Cortex of kidney (tissue), 1 donor: ENCODE results near the gene PTPN3.

Experiments
- DNase-seq: peaks from one replicate; lab custom pipeline; 2025; lab: John Stamatoyannopoulos, UW

PTPN3 gene

DNA sequence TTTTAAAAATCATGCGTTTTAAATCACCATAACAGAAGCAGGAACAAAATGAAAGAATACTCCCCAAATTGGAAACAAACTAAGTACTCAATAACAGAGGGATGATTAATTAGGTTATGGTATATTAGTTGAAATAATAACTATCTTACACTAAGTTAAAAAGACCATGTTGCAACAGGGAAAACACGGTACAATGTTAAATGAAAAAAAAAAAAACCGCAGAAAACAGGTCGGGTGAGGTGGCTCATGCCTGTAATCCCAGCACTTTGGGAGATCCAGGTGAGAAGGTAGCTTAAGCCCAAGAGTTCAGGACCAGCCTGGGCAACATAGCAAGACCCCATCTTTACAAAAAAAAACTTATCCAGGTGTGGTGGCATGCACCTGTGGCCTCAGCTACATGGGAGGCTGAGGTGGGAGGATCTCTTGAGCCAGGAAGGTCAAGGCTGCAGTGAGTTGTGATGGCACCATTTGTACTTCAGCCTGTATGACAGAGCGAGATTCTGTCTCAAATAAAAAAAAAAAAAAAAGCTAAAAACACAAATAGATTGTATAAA, 2.4 kb upstream of the PTPN3 start:
- no peak for DNase-seq

DNA sequence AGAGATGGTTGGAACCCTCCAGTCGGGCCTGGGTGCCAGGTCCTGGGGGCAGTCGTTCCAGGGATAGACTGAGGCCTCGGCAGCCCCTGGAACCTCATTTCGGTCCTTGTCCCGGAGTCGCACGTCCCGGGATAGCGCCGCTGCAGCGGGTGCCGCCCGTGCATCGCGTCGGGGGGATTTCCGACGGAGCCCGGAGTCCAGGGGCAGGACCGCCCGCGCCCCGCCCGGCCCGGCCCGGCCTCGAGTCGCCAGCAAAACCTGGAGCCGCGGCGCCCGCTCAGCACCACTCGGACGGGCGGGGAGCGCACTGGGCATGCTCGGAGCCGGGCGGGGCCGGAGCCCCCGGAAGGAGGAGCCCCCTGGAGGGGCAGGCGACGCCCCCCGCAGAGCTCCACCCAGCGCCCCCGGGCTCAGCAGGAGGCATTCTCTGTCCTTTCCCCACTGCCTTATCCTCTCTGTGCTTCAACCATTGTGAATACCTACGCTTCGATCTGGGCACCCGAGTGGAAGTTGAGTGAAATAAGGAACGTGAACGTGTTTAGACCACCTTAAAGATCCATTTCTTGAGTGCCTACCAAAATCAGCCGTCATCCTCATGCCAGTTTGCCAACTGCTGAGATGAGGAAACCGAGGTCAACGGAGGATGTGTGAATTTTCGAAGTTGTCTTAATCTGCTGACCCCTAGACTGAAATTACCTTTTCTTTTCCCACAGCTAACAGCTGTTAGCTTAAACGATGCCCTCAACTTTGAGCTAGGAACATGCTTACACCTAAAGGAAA, 1.7 kb upstream of the PTPN3 start:
- no peak for DNase-seq

DNA sequence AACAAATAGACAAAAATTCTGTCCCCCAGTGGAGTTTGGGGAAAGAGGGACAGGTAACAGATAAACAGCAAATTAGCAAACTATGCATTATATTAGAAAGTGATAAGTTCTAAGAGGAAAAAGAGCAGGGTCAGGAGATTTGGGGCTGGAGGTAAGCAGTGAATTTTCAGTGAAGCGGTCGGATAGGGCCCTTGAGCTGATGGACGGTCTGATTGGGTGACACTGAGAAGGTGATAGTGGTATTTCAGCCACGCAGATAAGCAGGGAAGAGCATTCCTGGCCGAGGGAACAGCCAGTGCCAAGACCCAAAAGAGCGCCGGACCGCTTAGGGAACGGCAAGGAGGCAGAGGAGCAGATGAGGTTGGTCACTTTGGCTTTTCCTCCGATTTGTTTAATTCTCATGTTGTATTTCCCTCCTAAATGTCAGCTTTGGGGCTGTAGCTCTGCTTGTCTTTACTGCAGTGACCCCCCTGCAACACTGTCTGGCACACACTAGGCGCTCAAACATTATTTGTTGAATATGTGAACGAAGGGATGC, 1.1 kb upstream of the PTPN3 start:
- DNase-seq: no peak

DNA sequence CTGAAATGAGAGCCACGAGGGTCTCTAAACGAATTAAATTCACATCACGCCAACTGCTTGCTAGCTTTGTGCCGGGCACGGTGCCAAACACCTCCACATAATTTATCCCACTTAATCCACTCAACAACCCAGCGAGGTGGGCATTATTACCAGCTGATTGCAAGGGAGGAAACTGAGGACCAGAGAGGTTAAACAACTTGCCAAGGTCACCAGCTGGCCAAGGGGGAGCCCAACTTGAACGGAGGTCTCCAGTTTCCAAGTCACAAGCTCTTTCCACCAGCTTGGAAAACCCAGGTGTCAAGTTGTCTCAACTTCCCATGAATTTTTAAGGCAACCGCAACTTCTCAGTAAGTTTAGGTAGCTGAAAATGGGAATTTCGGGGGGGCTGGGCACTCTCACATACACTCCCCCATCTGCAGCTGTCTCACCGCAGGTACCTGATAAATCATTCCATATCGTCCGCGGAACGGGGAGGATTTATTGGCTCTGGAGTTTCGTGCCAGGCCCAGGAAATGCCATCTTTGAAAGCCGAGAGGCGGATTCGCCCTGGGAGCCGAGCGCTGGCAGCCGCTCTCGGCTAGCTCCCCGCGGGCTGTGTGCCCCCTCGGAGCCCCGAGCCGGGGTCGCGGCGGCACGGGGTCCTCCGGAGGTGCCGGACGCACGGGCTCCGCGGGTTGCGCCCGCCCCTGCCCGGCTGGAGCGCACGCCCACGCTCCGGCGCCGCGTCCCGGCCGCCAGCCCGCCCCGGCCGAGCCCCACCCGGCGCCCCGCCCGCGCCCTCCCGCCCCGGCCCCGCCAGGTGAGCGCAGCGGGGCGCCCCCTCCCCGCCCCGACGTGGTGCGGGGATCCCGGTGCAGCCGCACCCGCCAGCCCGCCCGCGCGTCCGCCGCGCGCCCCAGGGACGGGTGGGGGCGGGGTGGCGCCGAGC, 617 bp downstream of the PTPN3 start:
- DNase-seq: no peak

DNA sequence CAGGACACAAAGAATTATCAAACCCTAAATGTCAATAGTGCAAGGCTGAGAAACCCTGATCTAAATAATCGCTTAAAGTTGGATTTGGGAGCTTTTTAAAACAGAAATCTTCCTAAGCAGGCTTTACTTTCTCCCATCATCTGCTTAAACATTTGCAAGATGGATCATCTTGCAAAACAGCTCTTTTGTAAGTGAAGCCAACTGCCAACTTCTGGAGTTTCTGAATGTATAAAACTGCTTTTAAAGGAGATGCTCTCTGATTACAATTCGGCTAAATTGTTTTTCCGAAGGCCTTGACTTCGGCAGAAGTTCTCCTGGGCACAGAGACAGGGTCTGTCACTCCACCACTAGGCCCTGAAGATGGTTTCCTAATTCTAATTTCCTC, 1.3 kb downstream of the PTPN3 start:
- DNase-seq: no peak

DNA sequence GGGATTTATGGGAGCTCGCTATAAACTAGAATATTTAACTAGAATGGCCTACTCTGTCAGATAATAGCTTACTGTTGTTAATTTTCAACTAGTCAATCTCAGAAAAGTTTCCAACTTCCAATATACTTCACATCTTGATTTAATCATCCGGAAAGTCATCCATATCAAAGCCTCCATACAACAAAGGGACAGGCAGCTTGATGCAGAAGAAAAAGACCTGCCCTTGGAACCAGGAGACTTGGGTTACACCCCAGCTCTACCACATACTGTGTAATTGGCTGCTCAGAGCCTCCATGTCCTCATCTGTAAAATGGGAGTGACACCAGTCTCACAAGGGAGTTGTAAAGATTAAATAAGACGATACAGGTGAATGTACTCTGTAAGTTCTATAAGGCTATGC, 1.9 kb downstream of the PTPN3 start:
- DNase-seq: no peak

DNA sequence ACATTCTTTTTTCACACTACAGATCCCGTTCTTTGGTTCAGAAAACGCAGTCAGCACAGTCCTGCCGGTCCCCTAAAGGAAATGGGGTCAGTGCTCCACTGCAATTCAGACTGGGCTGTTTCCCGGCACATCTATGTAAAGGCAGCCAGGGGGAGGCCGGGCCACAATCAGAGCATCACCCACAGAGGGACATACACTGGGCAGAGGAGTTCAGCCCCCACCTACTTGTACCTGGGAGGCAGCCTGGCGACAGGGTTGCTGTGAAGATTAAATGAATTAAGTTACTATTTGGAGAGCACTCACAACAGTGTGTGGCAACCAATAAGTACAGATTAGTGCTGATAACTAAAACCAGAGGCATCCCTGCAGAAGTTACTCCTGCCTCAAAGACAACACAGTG, 4.5 kb downstream of the PTPN3 start:
- DNase-seq: no peak

DNA sequence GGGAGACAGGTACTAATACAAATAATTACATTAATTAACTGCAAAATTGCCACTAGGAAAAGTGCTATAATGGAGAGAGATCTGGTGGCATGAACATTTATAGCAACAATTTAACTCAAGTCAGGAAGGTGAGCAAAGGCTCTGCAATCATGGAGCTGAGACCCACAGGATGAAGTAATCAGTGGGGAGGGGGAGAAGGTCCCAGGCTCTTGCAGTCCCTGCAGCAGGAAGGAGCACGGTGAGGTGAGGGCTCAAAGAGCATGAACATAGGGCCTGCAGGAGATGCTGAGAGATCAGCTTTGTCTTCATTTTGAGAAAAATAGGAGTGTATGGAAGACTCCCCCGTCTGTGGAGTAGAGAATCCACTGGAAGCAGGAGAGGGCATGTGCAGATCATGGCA, 6.5 kb downstream of the PTPN3 start:
- DNase-seq: no peak

DNA sequence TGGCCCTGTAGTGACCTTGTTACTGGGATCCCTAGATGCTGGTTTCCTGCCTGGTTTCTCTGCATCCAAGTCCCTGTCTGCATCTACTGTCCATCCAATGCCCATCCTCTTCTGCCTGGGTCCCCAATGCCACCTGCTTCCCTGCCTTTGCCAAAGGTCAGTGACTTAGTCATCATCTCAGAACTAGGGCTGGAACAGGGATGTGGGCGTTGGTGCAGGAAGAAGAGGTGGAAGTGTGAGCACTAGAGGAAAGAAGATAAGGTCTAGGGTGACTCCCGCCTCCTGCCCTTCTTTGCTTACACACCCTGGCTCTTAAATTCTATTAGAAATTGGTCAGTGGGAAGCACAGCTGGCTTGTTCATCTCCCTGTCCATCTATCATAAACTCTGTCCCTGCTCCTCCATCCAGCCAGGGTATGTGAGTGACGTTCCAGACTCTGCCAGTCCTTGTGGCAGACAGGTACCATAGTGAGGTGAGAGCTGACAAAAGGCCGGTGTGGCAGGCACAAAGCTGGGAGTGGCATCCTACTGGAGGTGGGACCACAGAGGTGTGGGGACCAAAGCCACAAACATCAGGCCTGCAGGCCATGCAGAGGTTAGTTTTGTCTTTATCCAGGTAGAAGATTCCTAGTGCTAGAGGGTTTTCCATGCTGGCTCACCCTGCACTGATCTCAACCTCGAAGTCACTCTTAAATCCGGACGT, 9.2 kb downstream of the PTPN3 start:
- no peak for DNase-seq

DNA sequence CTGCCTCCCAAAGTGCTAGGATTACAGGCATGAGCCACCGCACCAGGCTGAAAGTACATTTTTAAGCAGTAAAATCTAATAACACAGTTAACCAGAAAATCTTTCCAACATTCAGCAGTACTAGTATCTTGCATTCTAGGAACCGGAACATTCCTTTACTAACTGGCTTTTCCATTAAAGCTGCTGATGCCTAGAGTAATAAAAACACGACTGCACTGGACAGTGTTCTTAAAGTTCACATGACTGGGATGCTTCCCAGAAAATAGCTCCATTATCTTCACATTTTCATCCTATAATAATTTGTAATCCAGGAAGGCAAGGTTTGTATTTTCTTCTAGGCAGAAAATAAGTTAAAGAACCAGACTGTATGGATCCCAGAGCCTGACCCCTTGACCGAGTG, 9.8 kb downstream of the PTPN3 start:
- no peak for DNase-seq

DNA sequence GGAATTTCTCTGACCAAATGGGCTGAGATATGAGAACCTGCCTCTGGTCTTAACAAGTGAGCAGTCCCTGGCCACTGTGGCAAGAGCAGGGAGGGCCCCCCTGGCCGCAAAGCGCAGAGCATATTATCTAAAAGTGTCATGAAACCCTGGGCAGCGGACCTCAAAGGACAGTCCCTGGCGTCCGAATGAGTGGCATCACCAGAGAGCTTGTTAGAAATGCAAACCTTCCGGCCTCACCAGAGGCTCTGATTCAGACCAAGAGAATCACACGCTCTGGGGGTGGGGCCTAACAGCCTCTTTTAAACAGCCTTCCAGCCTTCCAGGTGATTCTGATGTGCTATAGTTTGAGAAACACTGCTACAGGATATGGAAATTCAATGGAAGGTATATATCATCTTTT, 10.9 kb downstream of the PTPN3 start:
- DNase-seq: no peak

DNA sequence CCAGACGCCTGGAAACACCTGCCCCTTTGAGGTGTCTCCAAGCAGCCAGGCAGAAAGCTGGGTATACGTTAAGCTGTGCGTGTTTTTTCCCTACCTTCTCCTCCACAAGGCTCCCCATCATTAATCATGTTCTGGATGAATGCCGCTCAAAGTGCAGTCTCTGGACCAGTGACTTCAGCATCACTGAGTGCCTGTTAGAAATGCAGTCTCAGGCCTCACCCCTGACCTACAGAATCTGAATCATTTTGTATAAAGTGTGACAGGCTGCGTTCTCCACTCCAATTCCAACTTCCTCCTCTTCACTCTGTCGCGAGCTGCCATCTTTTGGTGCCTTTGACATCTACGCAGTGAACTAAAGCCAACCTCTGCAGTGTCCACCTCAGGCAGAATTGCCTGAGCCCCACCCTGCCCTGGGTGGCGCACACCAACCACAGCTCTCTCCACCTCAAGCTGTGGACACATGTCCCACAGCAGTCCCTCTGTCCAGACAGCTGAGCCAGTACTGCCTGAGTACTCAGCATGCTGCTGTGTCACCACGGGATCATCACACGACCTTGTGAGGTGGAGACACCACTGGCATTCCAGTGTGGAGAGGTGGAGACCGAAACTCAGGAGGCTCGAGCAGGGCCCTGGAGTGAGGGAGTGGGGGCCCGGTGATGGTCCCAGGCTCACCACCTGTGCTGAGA, 14.2 kb downstream of the PTPN3 start:
- DNase-seq: no peak

DNA sequence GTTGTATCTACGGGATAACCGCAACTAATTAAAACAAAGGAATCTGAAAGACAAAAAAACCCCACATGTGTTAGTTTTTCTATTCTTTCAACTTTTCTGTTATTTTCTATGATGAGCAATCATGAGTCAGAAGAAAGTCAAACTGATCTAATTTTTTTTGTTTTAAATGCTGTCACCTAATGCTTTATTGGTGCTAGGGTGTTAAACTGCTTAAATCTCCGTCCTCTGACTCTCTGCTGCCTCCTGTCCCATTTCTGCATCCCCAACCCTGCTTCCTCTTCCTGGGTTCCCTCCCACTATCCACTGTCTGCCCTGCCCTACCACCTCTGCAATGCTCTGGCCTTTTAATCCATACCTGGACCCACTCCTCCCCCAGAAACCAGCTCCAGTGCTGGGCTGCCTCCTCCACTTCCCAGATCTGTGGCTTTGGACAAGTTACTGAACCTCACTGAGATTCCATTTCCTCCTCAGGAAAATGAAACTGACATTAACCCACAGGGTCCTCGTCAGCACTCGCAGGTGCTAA, 15.7 kb downstream of the PTPN3 start:
- DNase-seq: no peak

DNA sequence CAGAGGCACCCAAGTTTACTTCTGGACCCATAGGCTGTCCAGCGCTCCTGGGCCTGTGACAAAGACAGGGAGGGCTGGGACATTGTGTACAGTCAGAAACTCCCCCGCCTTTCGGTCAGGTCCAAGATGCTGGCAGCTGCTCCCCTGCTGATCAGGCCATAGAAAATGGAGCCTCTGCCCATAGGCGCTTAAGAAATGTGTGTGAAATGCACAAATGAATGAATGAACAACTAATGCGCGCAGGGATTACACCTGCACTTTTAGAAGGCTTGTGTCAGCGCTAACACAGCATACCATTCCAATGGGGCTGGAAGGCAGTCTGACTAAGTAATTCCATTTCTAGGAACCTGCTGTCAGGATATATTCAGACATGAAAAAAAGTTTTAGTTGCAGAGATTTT, 16.3 kb downstream of the PTPN3 start:
- no peak for DNase-seq

DNA sequence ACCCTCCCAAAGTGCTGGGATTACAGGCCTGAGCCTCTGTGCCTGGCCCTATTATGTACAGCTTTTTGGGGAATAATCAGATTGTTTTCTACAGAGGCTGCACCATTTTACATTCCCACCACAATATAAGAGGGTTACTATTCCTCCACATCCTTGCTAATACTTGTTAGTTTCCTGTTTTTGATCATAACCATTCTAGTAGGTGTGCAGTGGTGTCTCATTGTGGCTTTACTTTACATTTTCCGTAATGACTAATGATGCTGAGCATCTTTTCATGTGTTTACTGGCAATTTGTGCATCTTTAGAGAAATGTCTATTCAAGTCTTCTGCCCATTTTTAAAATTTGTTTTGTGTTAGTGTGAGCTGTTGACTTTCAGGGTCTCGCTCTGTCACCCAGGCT, 18.3 kb downstream of the PTPN3 start:
- DNase-seq: no peak

DNA sequence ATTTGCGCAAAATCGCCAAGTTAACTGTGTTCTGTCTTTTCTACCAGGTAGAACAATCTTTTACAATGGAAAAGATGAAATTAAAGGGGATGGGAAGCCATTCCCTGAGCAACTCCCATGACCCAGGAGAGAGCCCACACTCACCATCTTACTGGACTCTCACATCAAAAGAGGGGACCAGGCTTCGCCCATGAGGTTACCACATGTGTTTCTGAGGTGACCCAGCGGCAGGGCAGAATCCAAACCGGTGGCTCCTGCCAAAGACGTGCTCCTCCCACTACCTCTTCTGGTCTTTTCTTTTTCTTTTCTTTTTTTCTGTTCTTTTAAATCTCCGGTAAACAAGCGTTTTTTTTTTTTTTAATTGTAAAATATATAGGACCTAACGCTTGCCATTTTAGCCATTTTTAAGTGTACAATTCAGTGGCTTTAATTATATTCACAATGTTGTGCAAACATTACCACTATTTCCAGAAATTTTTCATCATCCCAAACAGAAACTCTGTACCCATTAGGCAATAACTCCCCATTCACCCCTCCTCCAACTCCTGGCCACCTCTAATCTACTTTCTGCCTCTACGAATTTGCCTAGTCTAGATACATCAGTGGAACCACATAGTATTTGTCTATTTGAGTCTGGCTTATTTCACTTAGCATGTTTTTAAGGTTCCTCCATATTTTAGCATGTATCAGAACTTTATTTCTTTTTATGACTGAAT, 19.3 kb downstream of the PTPN3 start:
- no peak for DNase-seq

DNA sequence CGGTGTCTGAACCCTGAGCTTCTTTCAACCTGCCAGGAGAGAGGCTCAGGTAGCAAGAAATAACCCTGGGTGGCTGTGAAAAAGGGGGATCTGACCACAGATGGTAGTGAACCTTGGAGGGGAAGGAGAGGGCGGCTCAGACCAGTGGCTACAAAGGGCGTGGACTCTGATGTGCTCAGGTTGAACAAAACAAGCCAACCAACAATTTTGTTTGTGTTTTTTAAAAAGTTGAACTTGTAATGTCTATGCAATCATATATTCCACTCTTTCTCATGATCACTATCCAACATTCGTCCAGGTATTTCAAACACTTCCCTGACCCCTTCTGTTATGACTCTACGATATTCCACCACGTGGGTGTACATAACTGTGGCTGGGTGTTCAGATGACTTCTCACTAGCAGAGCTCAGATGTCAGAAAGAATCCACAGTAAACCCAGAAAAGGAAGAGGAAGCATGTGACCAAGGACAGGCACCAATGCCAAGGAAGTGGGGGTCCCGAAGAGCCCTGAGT, 20.0 kb downstream of the PTPN3 start:
- DNase-seq: no peak

DNA sequence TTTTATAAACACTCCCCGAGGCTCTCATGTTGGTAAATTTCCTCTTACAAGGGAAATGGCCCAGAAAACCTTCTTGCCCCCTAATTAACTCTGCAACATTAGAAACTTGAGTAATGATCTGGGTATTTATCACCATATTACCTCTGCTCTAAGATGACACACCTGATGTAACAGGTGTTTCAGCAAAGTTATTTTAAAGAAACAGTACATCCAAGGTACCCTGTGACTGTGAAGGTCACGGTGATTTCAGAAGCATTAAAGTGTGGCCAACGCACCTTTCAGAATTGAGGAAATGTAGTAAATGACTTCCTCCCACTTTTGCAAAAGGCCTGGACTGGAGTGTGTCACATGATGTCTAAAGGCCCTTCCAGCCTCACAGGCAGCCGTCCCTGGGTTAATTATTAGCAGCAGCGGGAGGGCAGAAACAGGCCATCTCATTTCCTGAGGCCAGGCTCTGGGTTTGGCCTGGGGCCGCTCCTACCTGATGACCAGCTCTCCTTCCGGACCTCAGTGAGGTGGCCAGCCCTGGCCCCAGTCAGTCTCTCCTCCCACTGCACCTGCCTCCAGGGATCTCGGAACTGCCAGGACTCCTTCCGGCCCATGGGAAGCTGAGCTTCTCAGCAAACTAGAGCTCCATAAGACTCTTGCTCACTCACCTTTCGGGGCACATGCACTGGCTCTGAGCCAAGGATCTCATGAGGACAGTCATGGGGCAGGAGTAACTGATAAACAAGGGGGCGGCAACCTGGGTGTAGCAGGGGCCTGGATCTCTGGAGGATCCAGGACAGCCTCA, 20.7 kb downstream of the PTPN3 start:
- DNase-seq: no peak

DNA sequence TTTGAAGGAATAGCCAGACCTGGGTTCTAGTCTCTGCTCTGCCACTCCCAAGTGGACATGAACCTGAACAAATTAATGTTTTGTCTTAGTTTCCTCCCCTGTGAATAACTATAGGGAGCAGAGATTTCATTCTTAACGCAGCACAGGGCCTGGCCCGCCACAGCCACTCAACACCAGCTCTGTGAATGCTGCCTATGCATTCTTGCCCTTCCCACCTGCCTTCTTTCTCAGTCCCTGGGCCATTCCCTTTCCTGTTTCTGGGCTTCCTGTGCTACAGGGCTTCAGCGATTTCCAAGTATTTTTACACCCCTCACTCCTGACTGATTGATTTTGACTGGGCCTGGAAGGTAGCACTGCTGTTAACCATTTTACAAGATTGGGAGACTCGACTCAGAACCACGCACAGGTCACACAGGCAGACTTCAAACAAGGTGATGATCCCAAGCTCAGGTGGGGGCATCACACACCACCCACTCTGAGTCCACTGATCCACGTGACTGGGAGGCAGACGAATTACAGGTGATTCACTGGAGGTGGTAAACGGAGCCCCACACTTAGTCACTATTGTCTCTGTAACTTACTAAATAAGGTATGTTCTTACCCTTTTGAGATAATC, 21.4 kb downstream of the PTPN3 start:
- no peak for DNase-seq
